NCI-H146 treated with DMSO at 0.1 percent for 48 hours (cell line): Measurements from ENCODE around the gene CEP89.
"Not testable (repeated sequence)": the region's sequence is repeated elsewhere in the genome, so short reads cannot be mapped to it uniquely, and the experiment has no call there.

Experiments used
- DNase-seq: peaks from one replicate; lab custom pipeline; 2025; ENCODE audit not compliant: unreplicated experiment; lab: John Stamatoyannopoulos, UW

Gene CEP89

GRCh38 chr19:32896516-32897214 is 75.1 kb downstream of the CEP89 start:
- no peak for DNase-seq

GRCh38 chr19:32895384-32895783 is 76.4 kb downstream of the CEP89 start:
- DNase-seq = no peak

- no peak for DNase-seq
Measured at GRCh38 chr19:32891609-32892008, 80.1 kb downstream of the CEP89 start.

GRCh38 chr19:32890841-32891240 is 80.9 kb downstream of the CEP89 start:
- no peak for DNase-seq

- DNase-seq = no peak
Measured at GRCh38 chr19:32890326-32890725, 81.4 kb downstream of the CEP89 start.

- DNase-seq = no peak
Measured at GRCh38 chr19:32889137-32889934, 82.4 kb downstream of the CEP89 start.

GRCh38 chr19:32887572-32888215 is 84.1 kb downstream of the CEP89 start:
- no peak for DNase-seq

GRCh38 chr19:32886241-32886640 is 85.5 kb downstream of the CEP89 start:
- DNase-seq = no peak

GRCh38 chr19:32885255-32885654 is 86.5 kb downstream of the CEP89 start:
- not testable (repeated sequence) for DNase-seq

- no peak for DNase-seq
Measured at GRCh38 chr19:32881766-32882165, 90.0 kb downstream of the CEP89 start.

- DNase-seq = no peak
Measured at GRCh38 chr19:32880622-32881021, 91.1 kb downstream of the CEP89 start.

- DNase-seq = no peak
Measured at GRCh38 chr19:32879741-32880140, 92.0 kb downstream of the CEP89 start.

GRCh38 chr19:32878988-32879387 is 92.8 kb downstream of the CEP89 start:
- no peak for DNase-seq

GRCh38 chr19:32877977-32878745 is 93.6 kb downstream of the CEP89 start:
- DNase-seq = no peak

GRCh38 chr19:32877323-32877912 is 94.3 kb downstream of the CEP89 start:
- DNase-seq = no peak

GRCh38 chr19:32876919-32877285 is 94.9 kb downstream of the CEP89 start:
- no peak for DNase-seq

GRCh38 chr19:32876236-32876918 is 95.4 kb downstream of the CEP89 start:
- DNase-seq = no peak

GRCh38 chr19:32875428-32875827 is 96.3 kb downstream of the CEP89 start:
- DNase-seq = no peak

GRCh38 chr19:32874605-32875004 is 97.2 kb downstream of the CEP89 start:
- DNase-seq = no peak

- no peak for DNase-seq
Measured at GRCh38 chr19:32873247-32873959, 98.4 kb downstream of the CEP89 start.
